HK-2 (cell line): ENCODE data around the gene PTPRD.
"Not testable (repeated sequence)": the region's sequence is repeated elsewhere in the genome, so short reads cannot be mapped to it uniquely, and the experiment has no call there.

Experiments
- DNase-seq: peaks from one replicate; pipeline ENCODE4 v3.0.0-alpha.2; 2018; ENCODE audit not compliant: unreplicated experiment

PTPRD gene

GRCh38 chr9:9319007-9319406, 1293.8 kb downstream of the PTPRD start:
- DNase-seq: no peak

GRCh38 chr9:9310743-9311142, 1302.1 kb downstream of the PTPRD start:
- not testable (repeated sequence) for DNase-seq

- no peak for DNase-seq
Measured at GRCh38 chr9:9305600-9305999, 1307.2 kb downstream of the PTPRD start.

- DNase-seq: no peak
Measured at GRCh38 chr9:9299134-9299533, 1313.7 kb downstream of the PTPRD start.

- DNase-seq: no peak
Measured at GRCh38 chr9:9286001-9286400, 1326.8 kb downstream of the PTPRD start.

- no peak for DNase-seq
Measured at GRCh38 chr9:9284201-9284600, 1328.6 kb downstream of the PTPRD start.

- DNase-seq: no peak
Measured at GRCh38 chr9:9283159-9283986, 1329.4 kb downstream of the PTPRD start.

GRCh38 chr9:9275601-9276000, 1337.2 kb downstream of the PTPRD start:
- DNase-seq: no peak

GRCh38 chr9:9257999-9258498, 1354.8 kb downstream of the PTPRD start:
- no peak for DNase-seq

GRCh38 chr9:9246726-9247125, 1366.1 kb downstream of the PTPRD start:
- no peak for DNase-seq

GRCh38 chr9:9231946-9232345, 1380.9 kb downstream of the PTPRD start:
- no peak for DNase-seq

GRCh38 chr9:9229269-9229668, 1383.5 kb downstream of the PTPRD start:
- DNase-seq: no peak

- DNase-seq: no peak
Measured at GRCh38 chr9:9223175-9223574, 1389.6 kb downstream of the PTPRD start.

GRCh38 chr9:9222730-9223129, 1390.1 kb downstream of the PTPRD start:
- DNase-seq: no peak

- no peak for DNase-seq
Measured at GRCh38 chr9:9216934-9217333, 1395.9 kb downstream of the PTPRD start.

GRCh38 chr9:9215050-9215449, 1397.8 kb downstream of the PTPRD start:
- no peak for DNase-seq

- DNase-seq: no peak
Measured at GRCh38 chr9:9214066-9214465, 1398.7 kb downstream of the PTPRD start.

- no peak for DNase-seq
Measured at GRCh38 chr9:9212963-9213362, 1399.8 kb downstream of the PTPRD start.

GRCh38 chr9:9202276-9202675, 1410.5 kb downstream of the PTPRD start:
- DNase-seq: no peak

- DNase-seq: no peak
Measured at GRCh38 chr9:9186086-9186485, 1426.7 kb downstream of the PTPRD start.

- DNase-seq: no peak
Measured at GRCh38 chr9:9182431-9182830, 1430.4 kb downstream of the PTPRD start.

- DNase-seq: no peak
Measured at GRCh38 chr9:9177081-9177480, 1435.7 kb downstream of the PTPRD start.

- DNase-seq: no peak
Measured at GRCh38 chr9:9174358-9174757, 1438.4 kb downstream of the PTPRD start.

- no peak for DNase-seq
Measured at GRCh38 chr9:9173264-9173663, 1439.5 kb downstream of the PTPRD start.
